Activated CD4-positive, alpha-beta memory T cell treated with anti-CD3 and anti-CD28 coated beads for 36 hours (primary cell): ENCODE results near the gene COPS8. TPM values are rescaled to one million over a fixed set of nuclear protein-coding genes. Genes with fewer than 3 reads are reported as not detected.

Experiments
- CTCF ChIA-PET: fragments of 350-600 bp; sonication (Branson Sonifier 250); formaldehyde crosslinking; loops from one replicate; lab custom pipeline; 2021; ENCODE audit warnings: antibody characterized with exemption, inconsistent platforms; lab: Charles Lee
- POLR2A ChIA-PET: fragments of 350-600 bp; sonication (Branson Sonifier 250); formaldehyde crosslinking; loops from one replicate; lab custom pipeline; 2021; ENCODE audit warnings: antibody characterized with exemption; lab: Charles Lee
- DNase-seq: peaks from one replicate; pipeline ENCODE4 v3.0.0-alpha.2; 2020
- H3K27ac Mint-ChIP-seq: one replicate; pipeline ENCODE4 v1.8.0; 2021; ENCODE audit warnings: mixed read lengths
- H3K27me3 Mint-ChIP-seq: one replicate; pipeline ENCODE4 v1.8.0; 2021; ENCODE audit warnings: mixed read lengths
- H3K36me3 Mint-ChIP-seq: one replicate; pipeline ENCODE4 v1.8.0; 2021; ENCODE audit warnings: mixed read lengths
- H3K4me1 Mint-ChIP-seq: one replicate; pipeline ENCODE4 v1.8.0; 2021; ENCODE audit warnings: low read depth, mixed read lengths
- H3K4me3 Mint-ChIP-seq: one replicate; pipeline ENCODE4 v1.8.0; 2021; ENCODE audit warnings: mild to moderate bottlenecking, mixed read lengths
- H3K9me3 Mint-ChIP-seq: one replicate; pipeline ENCODE4 v1.8.0; 2021; ENCODE audit warnings: mixed read lengths
- intact Hi-C: fragments of 100-400 bp; cut with micrococcal nuclease; formaldehyde crosslinking; loops from one replicate; pipeline ENCODE4 v1.15.1; 2023
- total RNA-seq, 2 experiments: library from RNA; stranded (reverse); gene quantifications; one replicate each; pipeline ENCODE4 v1.2.3, GENCODE V29; 2021

COPS8 gene
- total RNA-seq, 2 experiments from 2014 or later = 61.1 to 66.8 TPM

- intact Hi-C loops = no loop called here
- ChIA-PET CTCF (interaction anchor here (1.8 to 2.9 kb wide), 2 partner anchors 555 to 715 kb away, joined by 7 to 13 read pairs; no protein-coding TSS in a partner anchor), POLR2A (no interaction called here)
- Mint-ChIP-seq H3K4me1 (no peaks in the 10 kb centered on the region), H3K27ac (no peak overlapping the region), H3K27me3 (no peaks in the 10 kb centered on the region), H3K9me3 (no peaks in the 10 kb centered on the region), H3K4me3 (no peak overlapping the region), H3K36me3 (no peaks in the 10 kb centered on the region)
- DNase-seq = no peak
These were observed 17.6 kb upstream of the COPS8 start for GRCh38 chr2:237068005-237068576.

DNA sequence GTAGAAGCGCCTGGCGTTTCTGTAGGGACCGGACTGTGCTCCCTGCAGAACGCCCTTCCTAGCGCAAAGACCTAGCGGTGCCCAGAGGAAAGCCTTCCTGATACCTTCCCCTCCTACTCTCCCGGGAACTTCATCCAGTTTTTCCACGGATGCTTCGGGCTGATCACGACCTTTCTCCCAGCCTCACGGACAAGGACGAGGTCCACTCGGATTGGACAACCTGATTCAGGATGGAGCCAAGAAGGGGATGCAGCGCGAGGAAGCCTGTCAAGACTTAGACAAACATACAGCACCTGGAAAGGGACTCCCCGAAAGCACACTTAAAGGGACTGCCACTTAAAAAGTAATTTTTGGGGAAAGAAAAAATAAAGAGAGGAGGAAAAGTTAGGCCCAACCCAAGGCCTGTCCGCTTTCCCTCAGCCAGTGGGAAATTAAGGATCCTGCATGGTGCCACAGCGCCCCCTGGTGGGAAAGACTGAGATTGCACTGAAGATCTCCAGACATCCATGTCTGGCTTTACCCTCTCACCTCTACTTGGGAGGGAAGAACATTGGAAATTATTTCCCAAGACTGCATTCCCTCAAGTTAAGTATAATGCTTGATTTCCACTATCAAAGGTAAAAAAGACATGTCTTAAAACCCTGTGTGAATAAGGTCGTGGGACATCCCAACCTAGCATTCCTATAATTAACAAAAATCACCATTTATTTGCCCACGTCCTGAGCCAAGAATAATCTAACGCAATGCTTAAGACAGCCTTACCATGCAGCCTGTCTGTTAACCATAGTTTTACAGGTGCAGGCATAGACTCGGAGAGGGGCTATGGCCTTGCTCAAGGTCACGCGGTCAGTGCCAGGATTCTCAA lies 13.4 kb upstream of the COPS8 start:
- Mint-ChIP-seq H3K9me3 (no peaks in the 10 kb centered on the region), H3K27ac (no peak overlapping the region), H3K4me3 (no peak overlapping the region), H3K4me1 (no peaks in the 10 kb centered on the region), H3K36me3 (no peaks in the 10 kb centered on the region), H3K27me3 (no peaks in the 10 kb centered on the region)
- ChIA-PET CTCF (interaction anchor here (1.0 to 1.5 kb wide), 2 partner anchors 560 to 718 kb away, joined by 4 to 9 read pairs; no protein-coding TSS in a partner anchor), POLR2A (no interaction called here)
- peak; percentile 81 for DNase-seq
- intact Hi-C loops = loop anchor here (1.0 kb wide), 2 partner anchors 559 to 719 kb away; no protein-coding TSS in a partner anchor

DNA sequence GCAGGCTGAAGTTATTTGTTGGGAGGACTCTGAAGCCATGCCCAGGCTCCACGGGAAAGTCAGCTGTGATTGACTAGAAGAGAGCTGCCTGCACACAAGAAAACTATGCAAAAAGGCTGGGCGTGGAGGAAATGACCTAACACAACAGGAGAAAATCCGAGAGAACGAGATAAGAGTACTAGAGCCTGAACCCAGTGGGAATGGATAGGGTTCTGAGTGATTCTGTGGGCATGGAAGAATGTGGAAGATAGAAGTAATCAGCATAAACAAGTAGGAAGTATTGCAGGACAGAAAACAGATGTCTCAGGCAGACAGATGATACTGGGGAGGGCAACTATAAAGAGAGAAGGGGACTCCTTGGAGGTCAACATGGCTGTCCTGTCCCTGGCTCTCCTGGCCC lies 12.1 kb upstream of the COPS8 start:
- ChIA-PET CTCF (interaction anchor here (1.1 to 1.5 kb wide), 3 partner anchors 10 to 561 kb away, joined by 3 to 9 read pairs (median 3); no protein-coding TSS in a partner anchor), POLR2A (no interaction called here)
- no peaks in the 10 kb centered on the region for H3K4me1 Mint-ChIP-seq
- intact Hi-C loops = no loop called here
- H3K9me3 Mint-ChIP-seq = no peaks in the 10 kb centered on the region
- DNase-seq = no peak
- H3K27me3 Mint-ChIP-seq = no peaks in the 10 kb centered on the region
- no peaks in the 10 kb centered on the region for H3K36me3 Mint-ChIP-seq
- no peak overlapping the region for H3K4me3 Mint-ChIP-seq
- H3K27ac Mint-ChIP-seq = no peak overlapping the region

DNA sequence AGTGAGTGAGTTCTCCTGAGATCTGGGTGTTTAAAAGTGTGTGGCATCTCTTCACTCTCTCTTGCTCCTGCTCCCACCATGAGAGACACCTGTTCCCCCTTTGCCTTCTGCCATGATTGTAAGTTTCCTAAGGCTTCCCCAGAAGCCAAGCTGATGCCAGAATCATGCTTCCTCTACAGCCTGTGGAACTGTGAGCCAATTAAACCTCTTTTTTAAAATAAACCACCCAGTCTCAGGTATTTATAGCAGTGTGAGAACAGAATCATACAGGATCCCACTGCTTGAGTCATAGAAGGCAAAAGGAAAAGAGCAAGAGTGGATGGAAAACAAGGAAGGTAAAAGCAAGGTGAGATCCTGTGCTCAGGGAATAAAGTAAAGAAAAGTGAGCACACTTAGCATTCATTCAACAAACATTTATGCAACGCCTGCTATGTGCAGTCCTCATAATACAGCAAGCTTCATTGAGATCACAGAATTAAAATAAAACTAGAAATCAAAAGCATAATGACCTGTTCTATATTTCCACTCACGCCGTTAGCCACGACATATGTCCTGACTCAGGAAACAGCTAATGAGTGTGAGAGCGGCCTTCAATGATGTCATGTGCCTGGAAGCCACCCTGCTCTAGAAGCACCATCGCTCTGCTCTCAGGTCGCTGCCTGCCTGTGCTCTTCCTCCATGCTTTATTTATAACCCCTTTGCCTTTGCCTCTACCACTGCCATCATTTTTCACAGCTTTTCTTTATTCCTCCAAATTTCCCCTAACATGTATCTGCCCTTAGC lies 11.3 kb upstream of the COPS8 start:
- Mint-ChIP-seq H3K36me3 (no peaks in the 10 kb centered on the region), H3K4me3 (no peak overlapping the region), H3K27me3 (no peaks in the 10 kb centered on the region), H3K4me1 (no peaks in the 10 kb centered on the region), H3K27ac (no peak overlapping the region), H3K9me3 (no peaks in the 10 kb centered on the region)
- intact Hi-C loops = no loop called here
- ChIA-PET POLR2A (no interaction called here), CTCF (interaction anchor here (0.7 to 1.4 kb wide), 5 partner anchors 9 to 562 kb away, joined by 3 to 6 read pairs (median 3); partner anchors contain the start of gene COPS8)
- no peak for DNase-seq

DNA sequence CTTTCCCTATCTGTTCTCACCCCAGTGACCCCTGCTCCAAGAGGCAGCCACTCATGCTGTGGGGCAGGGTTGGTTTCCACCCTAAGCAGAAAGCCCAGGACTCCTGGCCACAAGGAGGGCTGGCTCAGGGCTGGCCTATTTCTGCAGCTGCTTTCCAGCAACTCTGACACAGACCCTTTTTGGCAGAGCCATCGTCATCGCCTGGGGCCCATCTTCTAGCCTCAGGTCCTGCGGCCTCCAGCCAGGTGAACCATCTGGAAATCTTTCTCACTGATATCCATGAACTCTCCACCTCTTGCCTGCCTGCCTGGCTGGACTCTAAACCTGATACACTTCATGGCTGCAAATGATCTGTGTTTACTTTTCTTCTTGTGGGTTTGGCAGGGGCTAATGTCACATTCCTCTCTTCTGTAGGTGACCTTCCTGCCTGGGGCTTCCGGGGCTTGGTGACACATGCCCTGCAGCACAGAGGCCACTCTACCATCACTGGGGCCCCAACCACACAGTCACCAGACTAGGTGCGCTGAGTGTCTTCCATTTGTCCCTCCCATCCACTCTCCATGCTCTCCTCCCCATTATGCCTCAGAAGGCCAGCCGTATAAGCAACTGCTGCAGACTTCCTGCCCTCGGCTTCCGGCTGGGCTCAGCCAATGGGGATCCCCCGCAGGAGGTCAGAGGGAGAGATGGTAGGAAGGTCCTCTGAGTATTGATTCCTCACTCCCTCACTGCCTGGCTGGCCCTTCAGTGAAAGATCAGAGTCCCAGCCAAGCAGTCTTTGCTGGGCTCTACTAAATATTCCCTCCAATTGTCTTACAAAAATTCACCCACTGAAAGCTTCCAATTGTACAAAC lies 9.7 kb upstream of the COPS8 start:
- ChIA-PET POLR2A (no interaction called here), CTCF (interaction anchor here (0.7 kb wide), 1 partner anchor 49 kb away, joined by 3 read pairs; no protein-coding TSS in a partner anchor)
- H3K4me3 Mint-ChIP-seq = no peak overlapping the region
- no peaks in the 10 kb centered on the region for H3K4me1 Mint-ChIP-seq
- intact Hi-C loops = no loop called here
- no peaks in the 10 kb centered on the region for H3K9me3 Mint-ChIP-seq
- H3K27me3 Mint-ChIP-seq = no peaks in the 10 kb centered on the region
- no peaks in the 10 kb centered on the region for H3K36me3 Mint-ChIP-seq
- H3K27ac Mint-ChIP-seq = no peak overlapping the region
- no peak for DNase-seq

- H3K4me1 Mint-ChIP-seq = peaks cover 7% of the 10 kb centered on the region
- H3K36me3 Mint-ChIP-seq = peaks cover 2% of the 10 kb centered on the region
- H3K27me3 Mint-ChIP-seq = no peaks in the 10 kb centered on the region
- CTCF ChIA-PET = no interaction called here
- H3K27ac Mint-ChIP-seq = no peak overlapping the region
- POLR2A ChIA-PET = no interaction called here
- no peak for DNase-seq
- no peaks in the 10 kb centered on the region for H3K9me3 Mint-ChIP-seq
- intact Hi-C loops = loop anchor here (10.0 kb wide), 1 partner anchor 537 kb away; no protein-coding TSS in a partner anchor
- no peak overlapping the region for H3K4me3 Mint-ChIP-seq
These were observed 4.1 kb upstream of the COPS8 start for GRCh38 chr2:237081596-237081995.

- H3K4me3 Mint-ChIP-seq = no peak overlapping the region
- intact Hi-C loops = loop anchor here (10.0 kb wide), 1 partner anchor 538 kb away; no protein-coding TSS in a partner anchor
- no peaks in the 10 kb centered on the region for H3K27me3 Mint-ChIP-seq
- H3K27ac Mint-ChIP-seq = no peak overlapping the region
- no peaks in the 10 kb centered on the region for H3K9me3 Mint-ChIP-seq
- DNase-seq = no peak
- H3K4me1 Mint-ChIP-seq = peaks cover 13% of the 10 kb centered on the region
- ChIA-PET POLR2A (no interaction called here), CTCF (interaction anchor here (1.0 kb wide), 1 partner anchor 9 kb away, joined by 3 read pairs; no protein-coding TSS in a partner anchor)
- peaks cover 2% of the 10 kb centered on the region for H3K36me3 Mint-ChIP-seq
These were observed 2.7 kb upstream of the COPS8 start for GRCh38 chr2:237083026-237083425.

GRCh38 chr2:237084444-237084843 lies 1.2 kb upstream of the COPS8 start:
- Mint-ChIP-seq H3K4me1 (peaks cover 13% of the 10 kb centered on the region), H3K36me3 (peaks cover 2% of the 10 kb centered on the region), H3K27ac (no peak overlapping the region), H3K9me3 (no peaks in the 10 kb centered on the region), H3K27me3 (no peaks in the 10 kb centered on the region), H3K4me3 (peak overlapping the region; percentile 98)
- no peak for DNase-seq
- ChIA-PET POLR2A (interaction anchor here (0.5 kb wide), 1 partner anchor 277 kb away, joined by 4 read pairs; no protein-coding TSS in a partner anchor), CTCF (interaction anchor here (1.6 kb wide), 1 partner anchor 15 kb away, joined by 4 read pairs; no protein-coding TSS in a partner anchor)
- intact Hi-C loops = loop anchor here (10.0 kb wide), 1 partner anchor 540 kb away; no protein-coding TSS in a partner anchor

DNA sequence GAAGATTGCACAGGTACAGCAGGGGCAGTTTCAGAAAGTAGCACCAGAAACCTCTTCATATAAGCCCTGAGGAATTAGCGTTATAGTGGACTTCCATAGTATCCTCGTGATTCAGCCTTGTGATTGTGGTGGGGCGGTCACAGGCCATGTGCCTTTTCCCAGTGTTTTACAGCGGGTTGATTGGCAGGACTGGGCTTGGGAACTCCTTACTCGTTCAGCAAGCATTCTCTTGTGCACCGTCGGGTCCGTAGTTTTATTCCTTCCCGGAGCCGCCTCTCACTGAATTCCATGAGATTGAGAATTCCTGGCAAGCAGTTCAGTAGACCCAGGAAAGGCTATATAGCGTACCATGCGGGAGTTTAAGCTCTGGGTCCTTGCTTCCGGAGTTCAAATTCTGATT lies 5.2 kb downstream of the COPS8 start:
- no peak overlapping the region for H3K4me3 Mint-ChIP-seq
- H3K9me3 Mint-ChIP-seq = no peaks in the 10 kb centered on the region
- DNase-seq = no peak
- peaks cover 18% of the 10 kb centered on the region for H3K36me3 Mint-ChIP-seq
- H3K27ac Mint-ChIP-seq = no peak overlapping the region
- intact Hi-C loops = no loop called here
- H3K4me1 Mint-ChIP-seq = peaks cover 8% of the 10 kb centered on the region
- POLR2A ChIA-PET = no interaction called here
- H3K27me3 Mint-ChIP-seq = no peaks in the 10 kb centered on the region
- CTCF ChIA-PET = interaction anchor here (1.4 kb wide), 1 partner anchor 481 kb away, joined by 3 read pairs; no protein-coding TSS in a partner anchor

- Mint-ChIP-seq H3K27me3 (no peaks in the 10 kb centered on the region), H3K36me3 (peaks cover 26% of the 10 kb centered on the region), H3K9me3 (no peaks in the 10 kb centered on the region), H3K4me3 (no peak overlapping the region), H3K27ac (no peak overlapping the region), H3K4me1 (peaks cover 5% of the 10 kb centered on the region)
- POLR2A ChIA-PET = no interaction called here
- intact Hi-C loops = no loop called here
- no peak for DNase-seq
- CTCF ChIA-PET = no interaction called here
These were observed 6.2 kb downstream of the COPS8 start for GRCh38 chr2:237091779-237092436.
